Caco-2 (cell line): Measurements from ENCODE around the gene XIRP1. TPM values are rescaled to one million over a fixed set of nuclear protein-coding genes. Genes with fewer than 3 reads are reported as not detected.

ENCODE experiments used
- BruUV-seq: library from RNA; stranded (reverse); fragments of 400-500 nt; replicated peaks from 2 replicates; lab custom pipeline; 2021; lab: Mats Ljungman, UMichigan
- CTCF ChIA-PET: fragments of 300-600 bp; sonication (Branson Sonifier 250); formaldehyde crosslinking; loops from one replicate; lab custom pipeline; 2022; ENCODE audit warnings: antibody characterized with exemption; lab: Charles Lee
- POLR2A ChIA-PET: fragments of 300-600 bp; sonication (Branson Sonifier 250); formaldehyde crosslinking; loops from one replicate; lab custom pipeline; 2022; ENCODE audit warnings: antibody characterized with exemption; lab: Charles Lee
- DNase-seq, 2 experiments: peaks; one replicate each; pipeline versions ENCODE4 v3.0.0 to v3.0.0-alpha.2; 2020 to 2022
- H3K27me3 ChIP-seq: replicated peaks from 2 replicates; pipeline ENCODE4 v1.6.0; 2011; ENCODE audit warnings: low read length; ENCODE audit not compliant: control insufficient read depth, insufficient read depth
- H3K36me3 ChIP-seq: 2 replicates; pipeline ENCODE4 v1.5.1; 2011; ENCODE audit warnings: low read length; ENCODE audit not compliant: control insufficient read depth, insufficient read depth
- H3K4me1 ChIP-seq: fragments of 250-450 bp; sonication (Bioruptor Pico); 2 replicates; pipeline ENCODE4 v1.5.1; 2020; ENCODE audit warnings: mild to moderate bottlenecking
- H3K4me3 ChIP-seq: 2 replicates; pipeline ENCODE4 v1.5.1; 2011; ENCODE audit warnings: low read depth, mild to moderate bottlenecking, control low read depth, low read length
- H3K9me3 ChIP-seq: fragments of 250-450 bp; sonication (Bioruptor Pico); 2 replicates; pipeline ENCODE4 v1.5.1; 2020; ENCODE audit warnings: mild to moderate bottlenecking, moderate library complexity
- H3K27ac Mint-ChIP-seq: one replicate; pipeline ENCODE4 v1.8.0; 2022; ENCODE audit warnings: mixed read lengths; ENCODE audit not compliant: unreplicated experiment
- H3K27me3 Mint-ChIP-seq: one replicate; pipeline ENCODE4 v1.8.0; 2022; ENCODE audit warnings: mixed read lengths; ENCODE audit not compliant: insufficient read depth, unreplicated experiment
- H3K36me3 Mint-ChIP-seq: one replicate; pipeline ENCODE4 v1.8.0; 2022; ENCODE audit warnings: mild to moderate bottlenecking, mixed read lengths; ENCODE audit not compliant: insufficient read depth, unreplicated experiment
- H3K4me1 Mint-ChIP-seq: one replicate; pipeline ENCODE4 v1.8.0; 2022; ENCODE audit warnings: low read depth, mixed read lengths; ENCODE audit not compliant: unreplicated experiment
- H3K4me3 Mint-ChIP-seq: one replicate; pipeline ENCODE4 v1.8.0; 2022; ENCODE audit warnings: mild to moderate bottlenecking, moderate library complexity, mixed read lengths; ENCODE audit not compliant: unreplicated experiment
- H3K9me3 Mint-ChIP-seq: one replicate; pipeline ENCODE4 v1.8.0; 2022; ENCODE audit warnings: mixed read lengths; ENCODE audit not compliant: unreplicated experiment
- CTCF ChIP-seq, 2 experiments: fragments of 200-600 bp in 1 of 2; IDR thresholded peaks; 1 replicate in 1 of 2; 2 replicates in 1 of 2; pipeline versions ENCODE4 v1.5.1 to v1.8.0; 2011 to 2022; ENCODE audit warnings: antibody characterized with exemption in 1 of 2, control low read depth in 1 of 2, inconsistent platforms in 1 of 2, low read depth in 1 of 2, low read length in 1 of 2, mild to moderate bottlenecking in 1 of 2, moderate library complexity in 1 of 2; ENCODE audit not compliant: insufficient read depth in 1 of 2, severe bottlenecking in 1 of 2, unreplicated experiment in 1 of 2
- intact Hi-C: fragments of 100-400 bp; cut with micrococcal nuclease; formaldehyde crosslinking; loops from one replicate; pipeline ENCODE4 v1.10.0; 2022; ENCODE audit not compliant: unreplicated experiment
- total RNA-seq: library from RNA; stranded (reverse); gene quantifications from 2 replicates; pipeline ENCODE4 v1.2.3, GENCODE V29; 2022

Gene XIRP1
- total RNA-seq, 1 experiment from 2014 or later: not detected

- CTCF ChIA-PET: no interaction called here
- Mint-ChIP-seq H3K9me3 (no peaks in the 10 kb centered on the region), H3K4me1 (peaks cover 6% of the 10 kb centered on the region), H3K36me3 (no peaks in the 10 kb centered on the region), H3K27me3 (no peaks in the 10 kb centered on the region), H3K27ac (no peak overlapping the region), H3K4me3 (no peak overlapping the region)
- no peaks in the 10 kb centered on the region for H3K27me3 ChIP-seq
- no peaks in the 10 kb centered on the region for H3K9me3 ChIP-seq
- no TSS peak for BruUV-seq
- TF ChIP-seq CTCF (IDR thresholded peaks at IDR 0.05; ENCODE audit: insufficient read depth in 1 of 2, low read depth in 1 of 2, low read length in 1 of 2, severe bottlenecking in 1 of 2, unreplicated experiment in 1 of 2): no peak
- DNase-seq: no peak
- intact Hi-C loops: loop anchor here (5.0 kb wide), 1 partner anchor 173 kb away; the partner anchor contains the start of gene SLC25A38
- no peak overlapping the region for H3K4me3 ChIP-seq
- no peaks in the 10 kb centered on the region for H3K36me3 ChIP-seq
- POLR2A ChIA-PET: no interaction called here
- 0 out of 2 replicates have a peak, but pooled peaks cover 3% of the 10 kb centered on the region for H3K4me1 ChIP-seq
Measured at GRCh38 chr3:39209329-39209970, 17.1 kb upstream of the XIRP1 start.

GRCh38 chr3:39208463-39209055 lies 16.2 kb upstream of the XIRP1 start:
- no TSS peak for BruUV-seq
- POLR2A ChIA-PET: no interaction called here
- intact Hi-C loops: loop anchor here (1.0 to 5.0 kb wide), 2 partner anchors 80 to 174 kb away; partner anchors contain the start of gene SLC25A38
- peak; percentile 52 to 54 for DNase-seq
- Histone ChIP-seq H3K27me3 (no peaks in the 10 kb centered on the region; the same call in 1 of the 2 replicates), H3K4me3 (no peak overlapping the region), H3K36me3 (no peaks in the 10 kb centered on the region), H3K4me1 (0 out of 2 replicates have a peak, but pooled peaks cover 3% of the 10 kb centered on the region), H3K9me3 (no peaks in the 10 kb centered on the region)
- peak; percentile 43 to 59 for TF ChIP-seq CTCF (IDR thresholded peaks at IDR 0.05; ENCODE audit: insufficient read depth in 1 of 2, low read depth in 1 of 2, low read length in 1 of 2, severe bottlenecking in 1 of 2, unreplicated experiment in 1 of 2)
- peaks cover 3% of the 10 kb centered on the region for H3K27me3 Mint-ChIP-seq
- CTCF ChIA-PET: no interaction called here
- no peaks in the 10 kb centered on the region for H3K9me3 Mint-ChIP-seq
- H3K27ac Mint-ChIP-seq: no peak overlapping the region
- H3K4me3 Mint-ChIP-seq: no peak overlapping the region
- H3K4me1 Mint-ChIP-seq: peaks cover 6% of the 10 kb centered on the region
- H3K36me3 Mint-ChIP-seq: no peaks in the 10 kb centered on the region

GRCh38 chr3:39207361-39208186 lies 15.2 kb upstream of the XIRP1 start:
- no peaks in the 10 kb centered on the region for H3K9me3 ChIP-seq
- intact Hi-C loops: loop anchor here (1.0 to 5.0 kb wide), 2 partner anchors 81 to 175 kb away; partner anchors contain the start of gene SLC25A38
- Mint-ChIP-seq H3K27me3 (peaks cover 12% of the 10 kb centered on the region), H3K9me3 (no peaks in the 10 kb centered on the region), H3K4me3 (no peak overlapping the region), H3K4me1 (peaks cover 6% of the 10 kb centered on the region), H3K36me3 (no peaks in the 10 kb centered on the region), H3K27ac (no peak overlapping the region)
- no peak overlapping the region for H3K4me3 ChIP-seq
- no peaks in the 10 kb centered on the region for H3K36me3 ChIP-seq
- H3K27me3 ChIP-seq: no peaks in the 10 kb centered on the region; the same call in 1 of the 2 replicates
- DNase-seq: no peak
- POLR2A ChIA-PET: no interaction called here
- no TSS peak for BruUV-seq
- 0 out of 2 replicates have a peak, but pooled peaks cover 3% of the 10 kb centered on the region for H3K4me1 ChIP-seq
- TF ChIP-seq CTCF (IDR thresholded peaks at IDR 0.05; ENCODE audit: insufficient read depth in 1 of 2, low read depth in 1 of 2, low read length in 1 of 2, severe bottlenecking in 1 of 2, unreplicated experiment in 1 of 2): no peak
- CTCF ChIA-PET: no interaction called here
